Neuronal stem cell (in vitro differentiated cells): ENCODE results near the gene GSE1.

Experiments
- DNase-seq: peaks from one replicate; pipeline ENCODE4 v3.0.0-alpha.2; 2013; ENCODE audit warnings: low spot score
- H2AFZ ChIP-seq: one replicate; pipeline ENCODE4 v1.6.1; 2013; ENCODE audit warnings: mild to moderate bottlenecking, low read length, inconsistent platforms
- H2AK5ac ChIP-seq: 2 replicates; pipeline ENCODE4 v1.6.1; 2013; ENCODE audit warnings: low read depth, mild to moderate bottlenecking, inconsistent platforms, low read length, moderate library complexity, mixed read lengths
- H2BK120ac ChIP-seq: 2 replicates; pipeline ENCODE4 v1.6.1; 2013; ENCODE audit warnings: low read depth, mild to moderate bottlenecking, inconsistent platforms, low read length, moderate library complexity, mixed read lengths
- H2BK12ac ChIP-seq: one replicate; pipeline ENCODE4 v1.6.1; 2013; ENCODE audit warnings: low read length, inconsistent platforms
- H2BK15ac ChIP-seq: 2 replicates; pipeline ENCODE4 v1.6.1; 2013; ENCODE audit warnings: mild to moderate bottlenecking, low read length, inconsistent platforms, mixed read lengths
- H2BK5ac ChIP-seq: one replicate; pipeline ENCODE4 v1.6.1; 2013; ENCODE audit warnings: inconsistent platforms, mild to moderate bottlenecking, low read length, moderate library complexity
- H3K14ac ChIP-seq: one replicate; pipeline ENCODE4 v1.6.1; 2013; ENCODE audit warnings: low read length, inconsistent platforms
- H3K18ac ChIP-seq: 2 replicates; pipeline ENCODE4 v1.6.1; 2013; ENCODE audit warnings: low read length, inconsistent platforms
- H3K23ac ChIP-seq: 2 replicates; pipeline ENCODE4 v1.6.1; 2013; ENCODE audit warnings: low read depth, mild to moderate bottlenecking, mixed read lengths, low read length, inconsistent platforms; ENCODE audit not compliant: poor library complexity
- H3K27ac ChIP-seq: replicated peaks from 3 replicates; pipeline ENCODE4 v1.5.1; 2013; ENCODE audit warnings: low read length, inconsistent platforms
- H3K27me3 ChIP-seq, 3 experiments: 2 replicates each; pipeline ENCODE4 v1.6.1; 2013; ENCODE audit warnings: low read length in 3 of 3, mild to moderate bottlenecking in 2 of 3, inconsistent platforms in 1 of 3, low read depth in 1 of 3, mixed read lengths in 1 of 3, moderate library complexity in 1 of 3; ENCODE audit not compliant: control insufficient read depth in 3 of 3, insufficient read depth in 3 of 3
- H3K36me3 ChIP-seq, 2 donors: replicated peaks in 1 of 2; 2 replicates each; pipeline ENCODE4 v1.6.1; 2013; ENCODE audit warnings: low read length in 2 of 2; ENCODE audit not compliant: control insufficient read depth in 2 of 2, insufficient read depth in 2 of 2
- H3K4ac ChIP-seq: 2 replicates; pipeline ENCODE4 v1.6.1; 2013; ENCODE audit warnings: inconsistent platforms, mild to moderate bottlenecking, low read length, moderate library complexity
- H3K4me1 ChIP-seq, 2 donors: 1 replicate in 1 of 2; 2 replicates in 1 of 2; pipeline ENCODE4 v1.6.1; 2013; ENCODE audit warnings: low read length in 2 of 2, low read depth in 1 of 2; ENCODE audit not compliant: control insufficient read depth in 2 of 2, insufficient read depth in 1 of 2
- H3K4me2 ChIP-seq: one replicate; pipeline ENCODE4 v1.6.1; 2013; ENCODE audit warnings: mild to moderate bottlenecking, low read length, inconsistent platforms; ENCODE audit not compliant: insufficient read depth, poor library complexity, severe bottlenecking
- H3K4me3 ChIP-seq, 2 donors: 2 replicates each; pipeline ENCODE4 v1.5.1; 2013; ENCODE audit warnings: low read length in 2 of 2, mild to moderate bottlenecking in 2 of 2, inconsistent platforms in 1 of 2, moderate library complexity in 1 of 2
- H3K79me1 ChIP-seq: one replicate; pipeline ENCODE4 v1.6.1; 2013; ENCODE audit warnings: low read depth, mild to moderate bottlenecking, inconsistent platforms, low read length, moderate library complexity
- H3K9ac ChIP-seq: one replicate; pipeline ENCODE4 v1.6.1; 2013; ENCODE audit warnings: mild to moderate bottlenecking, low read depth, low read length, inconsistent platforms; ENCODE audit not compliant: poor library complexity
- H3K9me3 ChIP-seq, 2 donors: replicated peaks in 1 of 2; 2 replicates each; pipeline versions ENCODE3 to v1.6.1; 2013; ENCODE audit warnings: low read length in 2 of 2, mild to moderate bottlenecking in 2 of 2, inconsistent platforms in 1 of 2, low read depth in 1 of 2, mixed read lengths in 1 of 2, moderate library complexity in 1 of 2; ENCODE audit not compliant: control insufficient read depth in 2 of 2, insufficient read depth in 1 of 2
- H4K8ac ChIP-seq: one replicate; pipeline ENCODE4 v1.6.1; 2013; ENCODE audit warnings: low read depth, mild to moderate bottlenecking, inconsistent platforms, low read length, moderate library complexity
- H4K91ac ChIP-seq: one replicate; pipeline ENCODE4 v1.6.1; 2013; ENCODE audit warnings: low read length, low read depth, mild to moderate bottlenecking, inconsistent platforms; ENCODE audit not compliant: poor library complexity
- WGBS, 2 donors: extraction: QIAGEN DNeasy Blood & Tissue Kit; methylation state at CpG; one replicate each; pipeline ENCODE4 v1.1.7; 2013; ENCODE audit warnings: missing lambda C conversion rate in 2 of 2, mixed read lengths in 1 of 2; ENCODE audit not compliant: insufficient read length in 2 of 2, insufficient replicate concordance in 1 of 2; ENCODE audit errors: extremely low coverage in 2 of 2; 5-methylcytosine and 5-hydroxymethylcytosine counted together

GSE1 gene

GRCh38 chr16:85594273-85594977, 18.7 kb upstream of the GSE1 start:
- WGBS, 2 donors, result no CpG with 5 or more reads among the region's 24 CpGs
- H3K4me3 ChIP-seq, result no peak overlapping the region
- peak overlapping the region; percentile 16 for H2BK120ac ChIP-seq
- H2AK5ac ChIP-seq, result peak overlapping the region; percentile 98
- H2AFZ ChIP-seq, result no peak overlapping the region
- H3K27ac ChIP-seq, result peak overlapping the region; percentile 50
- no peak overlapping the region for H4K91ac ChIP-seq
- DNase-seq, result no peak
- peak overlapping the region; percentile 25 for H3K9ac ChIP-seq
- H3K27me3 ChIP-seq, result no peaks in the 10 kb centered on the region
- H3K14ac ChIP-seq, result no peak overlapping the region
- no peak overlapping the region for H3K4me2 ChIP-seq
- H3K23ac ChIP-seq, result peak overlapping the region; percentile 81
- peak overlapping the region; percentile 91 for H3K18ac ChIP-seq
- no peak overlapping the region for H4K8ac ChIP-seq
- no peaks in the 10 kb centered on the region for H3K9me3 ChIP-seq
- peak overlapping the region; percentile 13 for H2BK15ac ChIP-seq
- H2BK12ac ChIP-seq, result peak overlapping the region; percentile 12
- H2BK5ac ChIP-seq, result peak overlapping the region; percentile 42
- peak overlapping the region; percentile 84 for H3K4ac ChIP-seq
- H3K4me1 ChIP-seq, result peaks cover 15 to 23% of the 10 kb centered on the region in 2 donors
- H3K36me3 ChIP-seq, result no peaks in the 10 kb centered on the region
- H3K79me1 ChIP-seq, result no peaks in the 10 kb centered on the region

GRCh38 chr16:85594978-85595661, 18.0 kb upstream of the GSE1 start:
- H3K9ac ChIP-seq, result no peak overlapping the region
- H3K4me3 ChIP-seq, result no peak overlapping the region
- no CpG with 5 or more reads among the region's 11 CpGs for WGBS, 2 donors
- H3K23ac ChIP-seq, result peak overlapping the region; percentile 81
- H4K91ac ChIP-seq, result no peak overlapping the region
- no peak overlapping the region for H4K8ac ChIP-seq
- H3K4me2 ChIP-seq, result no peak overlapping the region
- peaks cover 15 to 25% of the 10 kb centered on the region in 2 donors for H3K4me1 ChIP-seq
- no peak for DNase-seq
- H2BK120ac ChIP-seq, result no peak overlapping the region
- H2AK5ac ChIP-seq, result peak overlapping the region; percentile 98
- no peaks in the 10 kb centered on the region for H3K79me1 ChIP-seq
- H3K4ac ChIP-seq, result peak overlapping the region; percentile 84
- H3K18ac ChIP-seq, result peak overlapping the region; percentile 91
- H2BK12ac ChIP-seq, result peak overlapping the region; percentile 12
- H3K36me3 ChIP-seq, result no peaks in the 10 kb centered on the region
- no peaks in the 10 kb centered on the region for H3K9me3 ChIP-seq
- no peak overlapping the region for H2AFZ ChIP-seq
- H3K27ac ChIP-seq, result no peak overlapping the region
- no peak overlapping the region for H3K14ac ChIP-seq
- no peaks in the 10 kb centered on the region for H3K27me3 ChIP-seq
- peak overlapping the region; percentile 42 for H2BK5ac ChIP-seq
- peak overlapping the region; percentile 13 for H2BK15ac ChIP-seq

GRCh38 chr16:85595812-85596502, 17.2 kb upstream of the GSE1 start:
- Histone ChIP-seq H2BK15ac (no peak overlapping the region), H3K79me1 (no peaks in the 10 kb centered on the region), H3K4me2 (no peak overlapping the region), H3K27ac (no peak overlapping the region), H3K18ac (peak overlapping the region; percentile 65), H2BK12ac (peak overlapping the region; percentile 91), H3K4me1 (peaks cover 18 to 33% of the 10 kb centered on the region in 2 donors), H3K9ac (no peak overlapping the region), H3K36me3 (no peaks in the 10 kb centered on the region), H3K9me3 (no peaks in the 10 kb centered on the region), H2AK5ac (peak overlapping the region; percentile 79), H4K91ac (no peak overlapping the region), H3K14ac (no peak overlapping the region), H2BK5ac (no peak overlapping the region), H4K8ac (no peak overlapping the region), H3K4me3 (no peak overlapping the region), H3K4ac (no peak overlapping the region), H3K23ac (peak overlapping the region; percentile 34), H2AFZ (no peak overlapping the region), H3K27me3 (peaks cover 0 to 1% (median 0%) of the 10 kb centered on the region in 3 experiments), H2BK120ac (no peak overlapping the region)
- DNase-seq, result no peak
- WGBS, 2 donors, result 100% methylated on average over 2 of the region's 18 CpGs; no CpG with 5 or more reads in 1 of the 2 donors

- peak overlapping the region; percentile 49 for H3K18ac ChIP-seq
- no peak overlapping the region for H4K91ac ChIP-seq
- peaks cover 0 to 2% (median 0%) of the 10 kb centered on the region in 3 experiments for H3K27me3 ChIP-seq
- no peak overlapping the region for H3K14ac ChIP-seq
- H2BK12ac ChIP-seq, result no peak overlapping the region
- H2BK120ac ChIP-seq, result no peak overlapping the region
- no peak overlapping the region for H3K27ac ChIP-seq
- H4K8ac ChIP-seq, result no peak overlapping the region
- H3K9me3 ChIP-seq, result no peaks in the 10 kb centered on the region
- no peak overlapping the region for H2AFZ ChIP-seq
- H3K4me3 ChIP-seq, result no peak overlapping the region
- H3K23ac ChIP-seq, result no peak overlapping the region
- no peak overlapping the region for H3K9ac ChIP-seq
- H2BK5ac ChIP-seq, result no peak overlapping the region
- no peaks in the 10 kb centered on the region for H3K36me3 ChIP-seq
- peaks cover 31 to 51% of the 10 kb centered on the region in 2 donors for H3K4me1 ChIP-seq
- H3K4ac ChIP-seq, result no peak overlapping the region
- H3K4me2 ChIP-seq, result no peak overlapping the region
- no peaks in the 10 kb centered on the region for H3K79me1 ChIP-seq
- peak overlapping the region; percentile 54 for H2BK15ac ChIP-seq
- WGBS, 2 donors, result no CpG with 5 or more reads among the region's 8 CpGs
- peak overlapping the region; percentile 42 for H2AK5ac ChIP-seq
- no peak for DNase-seq
These were observed 15.0 kb upstream of the GSE1 start for GRCh38 chr16:85598141-85598540.
